ENCODE measurements around the gene LGR6. TPM values are rescaled to one million over a fixed set of nuclear protein-coding genes. Genes with fewer than 3 reads are reported as not detected.
"Not testable (repeated sequence)": the region's sequence is repeated elsewhere in the genome, so short reads cannot be mapped to it uniquely, and the experiment has no call there.

LGR6 gene
- total RNA-seq, 1 donor from 2014 or later, result 4.7 TPM

DNA sequence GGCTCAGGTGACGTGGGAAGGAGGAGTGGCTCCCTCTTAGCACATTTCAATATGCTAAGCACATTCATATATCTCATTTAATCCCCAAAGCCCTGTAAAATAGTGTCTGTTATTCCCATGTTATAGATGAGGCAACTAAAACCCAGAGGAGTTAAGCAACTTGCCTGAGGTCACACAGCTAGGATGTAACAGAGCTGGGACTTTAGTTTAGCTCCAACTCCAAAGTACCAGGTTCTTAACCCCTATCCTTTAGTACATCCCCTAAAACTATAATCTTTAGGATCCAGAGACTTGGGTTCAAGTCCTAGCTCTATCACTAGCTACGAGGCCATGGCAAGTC lies 48.5 kb downstream of the LGR6 start:
- no peak for DNase-seq

DNA sequence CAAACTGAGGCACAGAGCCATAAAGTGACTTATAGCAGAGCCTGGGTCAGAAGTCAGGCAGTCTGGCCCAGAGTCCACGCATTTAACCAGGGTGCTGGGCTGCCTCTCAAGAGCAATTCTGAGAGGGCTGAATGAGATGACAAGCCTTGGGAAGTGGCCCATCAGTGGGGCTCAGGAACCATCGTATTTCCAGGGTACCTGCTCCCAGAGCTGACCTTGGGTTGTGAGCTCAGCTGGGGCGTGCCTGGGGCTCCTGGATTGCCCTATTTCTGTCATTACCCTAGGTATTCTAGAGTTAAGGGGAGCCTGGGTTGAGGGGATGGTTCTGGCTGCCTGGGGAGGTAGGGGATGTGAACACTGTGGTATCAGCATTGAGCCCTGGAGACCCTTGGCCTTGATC lies 49.4 kb downstream of the LGR6 start:
- no peak for DNase-seq

DNA sequence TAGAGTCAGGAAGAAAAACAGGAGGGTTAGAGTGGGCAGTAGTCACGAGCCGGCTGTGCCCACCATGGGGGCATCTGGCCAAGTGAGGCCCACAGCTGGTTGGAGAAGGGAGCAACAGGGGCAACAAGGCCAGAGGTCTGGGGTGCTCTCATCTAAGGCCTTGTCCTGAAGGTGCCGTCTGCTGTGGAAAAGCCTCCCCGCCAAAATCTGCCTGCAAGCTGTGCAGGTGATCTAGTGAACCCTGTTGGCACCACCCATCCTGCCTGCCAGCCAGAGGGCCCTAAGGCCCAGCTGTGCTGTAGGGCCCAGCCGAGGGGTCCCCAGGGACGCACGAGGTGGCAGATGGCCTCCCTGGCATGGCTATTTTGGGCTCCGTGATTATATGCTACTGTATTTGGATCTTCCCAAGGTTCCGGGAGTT lies 51.3 kb downstream of the LGR6 start:
- DNase-seq, result no peak

DNA sequence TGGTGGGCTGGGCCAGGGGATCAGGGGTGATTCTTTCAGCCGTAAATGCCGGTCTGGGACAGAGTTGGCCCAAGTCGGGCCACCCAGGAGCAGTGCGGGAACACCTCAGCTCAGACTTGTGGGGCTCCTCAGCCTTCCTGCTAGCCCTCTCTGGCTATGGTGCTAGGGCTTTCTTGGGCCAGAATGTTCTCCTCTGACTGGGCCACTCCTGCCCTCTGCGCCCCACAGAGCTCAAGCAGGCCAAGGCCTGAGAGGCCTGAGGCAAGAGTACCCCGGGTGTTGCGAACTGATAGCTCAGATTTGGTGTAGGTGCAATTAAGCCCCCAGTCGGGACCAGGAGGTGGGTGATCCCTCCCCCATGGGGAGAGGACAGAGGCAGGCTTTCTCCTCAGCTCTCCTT lies 51.8 kb downstream of the LGR6 start:
- DNase-seq, result no peak

DNA sequence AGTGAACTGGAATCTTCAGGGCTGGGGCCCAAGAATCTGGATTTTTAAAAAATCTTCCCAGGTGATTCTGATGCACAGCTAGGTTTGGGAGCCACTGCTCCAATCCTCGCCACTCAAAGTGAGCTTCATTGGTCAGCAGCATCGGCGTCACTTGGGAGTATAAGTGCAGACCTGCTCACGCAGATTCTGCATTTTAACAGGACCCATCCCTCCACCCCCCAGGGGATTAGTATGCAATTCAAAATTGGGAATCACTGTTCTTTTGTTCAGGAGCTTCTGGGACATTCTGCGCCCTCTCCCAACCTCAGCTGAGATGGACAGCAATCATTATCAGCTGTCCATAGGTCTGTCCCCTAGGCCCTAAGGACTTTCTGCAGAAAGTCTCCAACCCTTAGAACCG lies 53.5 kb downstream of the LGR6 start:
- DNase-seq, result no peak

DNA sequence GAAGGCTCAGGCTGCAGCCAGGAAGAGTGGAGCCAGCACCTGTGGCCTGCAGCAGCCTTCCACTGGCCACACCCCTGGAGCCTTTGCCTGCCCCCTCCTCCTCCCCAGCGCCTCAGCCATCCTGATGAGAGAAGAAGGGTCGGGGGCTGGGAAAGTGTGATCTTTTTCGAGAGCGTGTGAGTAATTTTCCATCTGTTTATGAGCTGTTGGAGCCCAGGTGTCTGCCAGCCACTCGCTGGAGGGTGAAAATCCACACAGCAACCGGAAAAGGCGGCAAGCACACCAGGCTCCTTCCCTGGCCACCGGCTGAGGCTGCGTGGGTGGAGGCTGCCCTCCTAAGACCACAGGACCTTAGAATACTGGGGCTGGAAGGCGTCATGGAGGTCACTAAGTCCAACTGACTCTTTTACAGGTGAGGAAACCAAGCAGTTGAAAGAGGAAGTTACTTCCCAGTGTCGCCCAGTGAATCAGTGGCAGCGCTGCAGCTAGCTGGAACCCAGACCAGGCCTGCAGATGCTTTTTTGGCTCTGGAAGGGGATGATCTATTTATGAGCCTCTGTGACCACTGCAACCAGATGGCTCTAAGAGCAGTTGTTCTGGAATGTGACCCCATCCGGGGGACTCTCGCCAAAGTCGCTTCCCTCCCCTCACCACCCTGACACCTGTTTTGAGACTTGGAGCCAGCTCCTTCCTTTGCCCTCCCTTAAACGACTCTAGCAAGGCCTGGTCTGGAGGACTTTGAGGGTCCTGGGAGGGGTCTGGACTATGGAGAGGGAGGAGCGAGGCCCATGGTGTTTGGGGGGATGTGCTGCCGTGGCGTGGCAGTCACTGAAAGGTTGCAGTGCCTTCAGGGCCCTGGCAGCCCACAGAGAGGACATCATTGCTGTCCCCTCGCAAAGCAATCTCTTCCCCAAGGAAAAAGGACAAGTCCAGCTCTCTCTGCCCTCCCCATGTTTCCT lies 54.5 kb downstream of the LGR6 start:
- peak; percentile 86 for DNase-seq

DNA sequence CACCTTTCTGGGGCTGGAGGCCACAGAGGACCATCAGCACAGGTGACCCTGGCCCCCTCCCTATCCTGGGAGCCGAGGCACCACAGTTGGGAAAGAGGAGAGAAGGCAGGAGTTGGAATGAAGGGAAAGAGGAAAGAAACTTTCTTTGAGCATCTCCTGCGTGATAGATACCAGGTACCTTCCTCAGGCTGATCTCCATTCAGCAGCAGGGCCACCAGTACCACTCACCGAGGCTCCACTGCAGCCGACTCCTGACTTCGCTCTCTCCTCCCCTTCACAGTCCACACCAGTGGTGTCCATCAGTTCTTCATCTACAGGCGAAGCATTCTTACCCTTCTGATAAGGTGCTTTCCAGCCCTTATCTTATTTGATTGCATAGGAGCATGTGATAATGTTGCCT lies 55.3 kb downstream of the LGR6 start:
- DNase-seq, result no peak

DNA sequence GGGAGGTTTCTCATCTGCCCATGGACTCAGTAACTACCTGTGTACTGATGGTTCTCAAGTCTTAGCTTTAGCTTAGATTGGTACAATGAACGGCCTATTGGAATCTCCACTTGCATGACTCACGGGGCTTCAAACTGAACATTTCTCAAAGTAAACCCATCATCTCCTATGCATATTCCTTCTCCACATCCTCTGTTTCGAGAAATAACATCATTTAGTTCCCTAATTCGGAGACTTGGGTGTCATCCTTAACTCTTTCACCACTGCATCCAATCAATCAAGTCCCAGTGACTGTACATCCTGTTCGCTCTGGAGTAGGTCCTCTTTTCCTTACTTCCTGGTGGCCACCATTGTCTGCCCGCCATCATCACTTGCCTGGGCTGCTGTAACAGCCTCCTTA lies 55.8 kb downstream of the LGR6 start:
- DNase-seq, result no peak

DNA sequence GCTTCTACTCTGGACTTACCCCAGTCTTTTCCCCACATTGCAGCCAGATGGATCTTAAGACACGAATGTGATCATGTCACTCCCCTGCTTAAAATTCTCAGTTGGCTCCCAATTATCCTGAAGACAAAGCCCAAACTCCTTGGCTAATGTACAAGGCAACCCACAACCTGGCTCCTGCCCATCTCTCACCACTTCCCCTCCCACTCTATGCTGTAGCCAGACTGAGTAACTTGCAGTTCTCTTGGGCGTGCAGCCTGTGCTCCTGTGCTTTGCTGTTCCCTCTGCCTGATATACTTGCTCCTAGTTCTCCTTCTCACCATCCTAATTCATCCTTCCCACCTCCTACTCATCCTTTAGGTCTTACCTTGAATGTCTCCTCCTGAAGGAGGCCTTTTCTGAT lies 56.2 kb downstream of the LGR6 start:
- DNase-seq, result no peak

DNA sequence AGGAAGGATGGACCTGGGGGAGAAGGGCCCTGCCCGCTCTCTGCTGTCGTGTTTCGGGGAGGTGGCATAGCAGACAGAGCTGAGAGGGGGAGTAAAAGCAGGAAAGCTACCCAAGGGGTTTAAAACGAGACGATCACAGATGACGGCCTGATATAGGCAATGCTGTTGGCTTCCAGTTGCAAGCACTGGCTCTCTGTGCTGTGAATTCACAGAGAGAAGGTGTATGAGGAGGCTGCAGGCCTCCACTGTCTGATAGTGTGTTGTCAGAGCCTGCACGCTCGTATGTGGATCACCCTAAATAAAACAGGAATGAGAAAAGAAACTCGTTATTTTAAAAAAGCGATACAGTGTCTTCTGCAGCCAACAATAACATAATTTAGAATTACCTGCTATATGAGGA lies 57.4 kb downstream of the LGR6 start:
- DNase-seq, result no peak

DNA sequence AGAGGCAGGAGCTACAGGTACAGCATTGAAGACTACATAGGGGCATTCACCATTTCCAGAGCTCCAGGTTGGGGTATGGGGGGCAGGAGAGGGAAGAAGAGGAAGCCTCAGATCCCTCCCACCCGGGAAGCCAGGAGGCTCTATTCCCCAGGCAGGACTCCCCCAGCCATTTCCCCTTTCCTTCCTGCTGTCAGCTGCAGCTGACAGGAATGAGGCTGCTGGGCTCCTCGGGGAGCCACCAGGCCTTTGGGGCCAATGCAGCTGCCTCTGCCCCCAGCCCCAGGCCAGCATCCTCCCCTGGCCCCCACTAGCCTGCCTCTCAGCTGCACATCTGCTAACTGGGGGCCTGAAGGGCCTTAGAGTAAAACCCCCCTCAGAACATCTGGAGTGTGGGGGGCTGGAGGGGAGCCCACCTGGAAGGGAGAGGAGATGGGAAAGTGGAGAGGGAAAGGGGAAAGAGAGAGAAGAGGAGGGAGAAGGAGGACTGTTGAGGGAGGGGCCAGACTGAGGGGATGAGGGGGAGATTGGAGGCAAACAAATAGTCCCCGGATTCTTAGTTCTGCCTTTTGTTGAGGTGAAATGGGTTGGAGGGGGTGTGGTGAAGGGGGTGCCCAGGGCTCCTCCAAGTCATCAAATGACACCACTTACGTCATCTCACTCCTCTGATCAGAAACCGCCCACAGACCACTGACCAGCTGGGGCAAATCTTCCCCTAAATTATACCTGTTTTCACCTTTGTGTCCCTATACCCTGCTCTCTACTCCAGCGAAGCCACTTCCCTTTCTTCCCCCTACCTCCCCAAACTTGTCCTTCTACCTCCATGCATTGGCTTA lies 58.0 kb downstream of the LGR6 start:
- DNase-seq, result no peak

DNA sequence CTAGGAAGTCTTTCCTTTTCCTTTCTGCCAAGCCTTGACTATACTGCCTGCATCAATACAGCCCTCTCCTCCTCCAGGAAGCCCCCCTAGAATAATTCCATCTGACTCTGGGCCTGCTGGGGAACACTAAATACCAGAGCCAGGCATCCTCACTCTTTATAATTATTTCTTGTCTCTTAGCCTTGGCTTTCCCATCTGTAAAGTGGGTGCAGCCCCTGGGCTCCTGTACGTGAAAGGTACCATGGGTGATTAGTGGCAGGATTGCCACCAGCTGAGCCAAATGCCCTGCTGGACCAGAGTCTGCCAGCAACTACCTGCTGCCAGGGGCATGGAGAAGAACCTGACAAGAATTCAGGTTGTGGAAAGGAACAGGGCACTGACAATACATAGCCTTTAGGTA lies 58.7 kb downstream of the LGR6 start:
- no peak for DNase-seq

DNA sequence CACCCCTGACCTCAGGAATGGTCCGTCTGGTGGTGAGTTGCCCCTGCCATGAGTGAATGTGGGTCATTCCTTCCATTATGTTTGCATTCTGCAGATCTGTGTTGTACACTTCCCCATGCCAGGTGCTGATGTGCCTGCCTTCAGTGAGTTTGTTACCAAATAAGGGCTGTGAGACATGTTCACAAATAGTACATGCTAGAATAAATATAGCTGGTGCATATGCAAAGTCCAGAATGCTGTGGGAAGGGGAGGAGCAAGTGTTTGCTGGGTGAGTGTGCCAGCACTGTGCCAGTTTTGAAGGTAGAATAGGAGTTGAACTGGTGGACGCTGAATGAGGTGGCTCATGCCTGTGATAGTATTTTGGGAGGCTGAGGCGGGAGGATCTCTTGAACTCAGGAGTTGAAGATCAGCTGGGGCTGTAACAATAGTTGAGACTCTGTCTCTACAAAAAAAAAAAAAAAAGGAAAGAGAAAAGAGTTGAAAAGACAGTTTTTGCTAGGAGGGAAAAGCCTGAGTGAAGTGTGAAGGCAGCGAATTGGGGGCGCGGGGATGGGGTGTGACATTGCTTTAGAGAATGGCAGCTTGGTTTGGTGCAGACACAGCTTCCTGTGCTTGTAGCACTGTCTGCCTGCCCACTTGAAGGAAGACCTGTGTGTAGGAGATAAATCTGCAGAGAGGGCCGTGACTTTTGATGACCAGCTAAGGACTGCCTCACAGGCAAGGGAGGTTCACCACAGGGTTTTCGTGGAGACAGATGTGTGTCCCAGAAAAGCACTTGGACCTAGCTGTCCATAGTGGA lies 61.1 kb downstream of the LGR6 start:
- DNase-seq, result no peak

DNA sequence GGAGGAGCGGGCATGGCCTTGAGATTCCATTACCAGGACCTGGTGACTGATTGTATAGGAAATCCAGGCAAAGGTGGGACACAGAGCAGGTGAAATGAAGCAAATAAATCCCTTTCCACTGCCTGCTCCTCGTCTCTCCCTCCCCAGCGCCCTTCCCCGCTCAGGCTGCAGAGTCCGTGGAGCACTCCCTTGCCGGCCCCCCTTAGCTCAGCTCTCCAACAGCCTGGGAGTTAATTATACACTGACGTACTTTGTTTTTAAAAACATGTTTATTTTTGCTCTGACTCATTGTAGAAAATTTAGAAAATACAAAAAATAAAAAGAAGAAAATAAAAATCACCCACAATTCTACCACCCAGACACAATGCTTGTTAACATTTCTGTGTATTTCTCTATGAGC lies 61.7 kb downstream of the LGR6 start:
- peak; percentile 47 for DNase-seq

DNA sequence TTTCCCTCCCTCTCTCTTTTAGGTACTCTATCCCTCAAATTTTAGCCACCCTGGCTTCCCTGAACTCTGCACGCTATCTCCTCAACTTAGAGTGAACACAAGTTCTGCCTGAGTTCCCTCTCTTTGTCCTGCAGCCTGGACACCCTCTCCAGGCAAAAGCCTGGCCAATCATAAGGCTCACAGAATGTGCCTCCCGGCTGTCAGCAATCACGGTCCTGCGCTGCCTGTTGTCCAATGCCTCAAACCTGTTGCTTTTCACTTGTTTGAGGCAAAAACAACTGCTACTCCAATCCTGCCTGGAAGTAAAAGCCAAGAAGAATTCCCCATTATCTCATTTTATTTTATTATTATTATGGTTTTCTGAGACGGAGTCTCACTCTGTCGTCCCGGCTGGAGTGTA lies 66.1 kb downstream of the LGR6 start:
- DNase-seq, result no peak

DNA sequence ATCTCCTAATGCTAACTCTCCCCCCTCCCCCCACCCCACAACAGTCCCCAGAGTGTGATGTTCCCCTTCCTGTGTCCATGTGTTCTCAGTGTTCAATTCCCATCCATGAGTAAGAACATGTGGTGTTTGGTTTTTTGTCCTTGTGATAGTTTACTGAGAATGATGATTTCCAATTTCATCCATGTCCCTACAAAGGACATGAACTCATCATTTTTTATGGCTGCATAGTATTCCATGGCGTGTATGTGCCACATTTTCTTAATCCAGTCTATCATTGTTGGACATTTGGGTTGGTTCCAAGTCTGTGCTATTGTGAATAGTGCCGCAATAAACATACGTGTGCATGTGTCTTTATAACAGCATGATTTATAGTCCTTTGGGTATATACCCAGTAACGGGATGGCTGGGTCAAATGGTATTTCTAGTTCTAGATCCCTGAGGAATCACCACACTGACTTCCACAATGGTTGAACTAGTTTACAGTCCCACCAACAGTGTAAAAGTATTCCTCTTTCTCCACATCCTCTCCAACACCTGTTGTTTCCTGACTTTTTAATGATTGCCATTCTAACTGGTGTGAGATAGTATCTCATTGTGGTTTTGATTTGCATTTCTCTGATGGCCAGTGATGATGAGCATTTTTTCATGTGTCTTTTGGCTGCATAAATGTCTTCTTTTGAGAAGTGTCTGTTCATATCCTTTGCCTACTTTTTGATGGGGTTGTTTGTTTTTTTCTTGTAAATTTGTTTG lies 67.8 kb downstream of the LGR6 start:
- DNase-seq, result not testable (repeated sequence)

DNA sequence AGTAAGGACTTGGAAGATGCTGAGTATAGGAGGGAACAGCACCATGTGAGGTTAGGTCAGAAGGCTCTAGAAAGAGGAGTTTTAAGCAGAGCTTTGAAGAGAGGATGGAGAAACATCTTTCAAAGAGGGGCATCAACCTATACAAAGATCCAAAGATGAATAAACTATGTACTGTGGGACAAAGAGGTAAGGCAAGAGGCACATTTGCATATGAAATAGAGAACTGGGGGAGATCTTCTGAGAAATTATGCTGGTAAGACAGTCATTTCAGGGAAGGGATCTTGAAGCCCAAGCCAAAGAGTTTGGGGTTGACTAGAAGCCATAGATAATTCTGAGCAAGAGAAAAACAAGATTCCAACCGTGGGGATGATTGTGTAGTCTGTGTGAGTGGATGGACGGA lies 70.0 kb downstream of the LGR6 start:
- no peak for DNase-seq

DNA sequence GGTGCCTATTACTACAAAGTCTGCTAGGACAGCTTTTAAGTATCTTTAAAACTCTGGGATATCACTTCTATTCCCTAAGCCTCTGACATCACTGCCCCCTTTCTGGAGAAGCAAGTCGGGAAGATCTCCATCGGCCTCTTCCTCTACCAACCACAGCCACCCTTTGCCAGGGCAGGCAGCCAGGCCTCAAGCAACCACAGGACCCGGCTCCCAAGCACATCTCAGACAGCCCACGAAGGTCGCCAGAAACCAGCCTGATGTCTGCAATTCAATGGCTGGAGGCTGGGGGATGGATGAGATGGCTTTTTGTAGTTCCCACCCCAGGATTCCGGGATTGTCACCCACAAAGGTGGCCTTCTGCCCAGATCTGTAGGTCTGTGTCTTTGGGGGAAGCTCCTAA lies 70.7 kb downstream of the LGR6 start:
- no peak for DNase-seq

DNA sequence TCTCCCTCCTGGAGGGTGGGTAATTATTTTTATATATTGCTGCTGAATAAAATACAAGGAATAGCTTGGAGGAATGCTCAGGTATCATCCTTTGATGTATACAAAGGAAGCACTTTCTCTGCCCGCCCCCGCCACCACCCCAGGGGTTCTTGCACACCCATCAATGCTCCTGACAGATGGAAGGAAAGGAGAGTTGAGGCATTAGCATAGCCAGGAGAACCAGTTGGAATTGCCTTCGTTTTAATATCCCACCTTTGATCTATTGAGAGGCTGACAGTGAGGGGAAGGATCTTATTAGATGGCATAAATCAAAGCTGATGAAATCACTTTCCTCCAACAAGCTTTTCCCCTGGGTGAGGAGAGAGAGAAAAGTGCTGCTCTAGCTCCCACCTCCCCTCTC lies 71.1 kb downstream of the LGR6 start:
- no peak for DNase-seq

DNA sequence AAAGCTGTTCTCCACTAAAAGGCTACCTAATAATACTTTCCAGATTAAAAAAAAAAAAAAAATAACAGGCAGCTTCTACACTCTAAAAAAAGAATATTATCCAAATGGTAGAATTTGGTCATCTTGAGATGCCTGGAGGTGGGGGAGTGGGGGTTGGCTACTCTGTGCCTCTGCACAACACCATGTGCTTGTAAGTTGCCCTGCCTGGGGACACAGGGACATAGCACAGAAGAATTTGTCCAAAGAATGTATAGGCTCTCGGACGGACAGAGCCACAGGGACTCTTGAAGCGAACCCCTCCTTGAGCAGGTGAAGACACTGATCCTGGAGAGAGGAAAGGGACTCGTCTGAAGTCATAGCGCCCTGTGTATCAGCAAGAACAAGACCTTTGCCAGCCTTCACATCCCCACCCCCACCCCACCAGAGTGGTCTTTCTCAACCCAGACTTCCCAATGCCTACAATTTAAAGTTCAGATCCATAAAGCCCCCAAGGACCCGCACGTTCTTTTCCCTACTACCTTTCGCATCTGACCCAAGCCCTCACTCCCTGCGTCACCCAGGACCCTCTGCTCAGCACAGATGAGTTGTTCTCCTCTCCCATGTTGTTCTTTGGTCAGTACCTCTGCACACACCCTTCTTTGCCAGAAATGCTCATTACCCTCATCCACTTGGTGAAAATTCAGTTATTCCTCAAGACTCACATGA lies 72.6 kb downstream of the LGR6 start:
- DNase-seq, result no peak

DNA sequence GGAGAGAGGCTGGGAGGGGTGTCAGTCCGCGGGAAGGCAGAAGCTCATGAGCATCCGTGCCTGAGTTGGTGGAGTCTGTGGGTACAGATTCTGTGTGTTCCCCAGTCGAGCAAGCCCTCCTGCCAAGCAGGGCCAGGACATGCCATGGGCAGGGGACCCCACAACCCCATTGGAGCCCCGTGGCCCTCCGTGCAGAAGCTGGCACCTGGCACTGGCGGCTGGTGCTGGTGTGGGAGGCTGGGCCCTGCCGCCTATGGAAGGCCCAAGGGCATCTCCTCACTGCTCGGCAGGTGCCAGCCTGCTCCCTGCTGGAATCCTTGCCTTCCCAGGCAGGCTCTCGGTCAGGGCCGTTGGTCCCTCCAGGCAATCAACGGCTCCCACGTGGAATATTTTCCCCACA lies 74.4 kb downstream of the LGR6 start:
- no peak for DNase-seq
